GM23338 (cell line): ENCODE results near the gene DGKD. TPM values are rescaled to one million over a fixed set of nuclear protein-coding genes. Genes with fewer than 3 reads are reported as not detected.

Experiments used
- ATAC-seq: fragments of 200-7000 bp; cut with Tn5 transposase; 3 replicates; pipeline ENCODE4 v1.9.1; 2020
- DNase-seq: peaks from one replicate; pipeline ENCODE4 v3.0.0-alpha.2; 2015; ENCODE audit warnings: low spot score
- H2AFZ ChIP-seq: fragments of 200-600 bp; sonication (generic); 2 replicates; pipeline ENCODE4 v1.8.0; 2016; ENCODE audit warnings: antibody characterized with exemption, mild to moderate bottlenecking, moderate library complexity
- H3F3A ChIP-seq: fragments of 200-600 bp; sonication (generic); replicated peaks from 2 replicates; pipeline ENCODE4 v1.8.0; 2017; ENCODE audit warnings: antibody characterized with exemption, mixed run types, low read depth
- H3K27ac ChIP-seq: fragments of 200-600 bp; sonication (generic); 2 replicates; pipeline ENCODE4 v1.6.1; 2016; ENCODE audit warnings: low read depth
- H3K27me3 ChIP-seq: fragments of 200-600 bp; sonication (generic); 2 replicates; pipeline ENCODE4 v1.8.0; 2016; ENCODE audit warnings: mild to moderate bottlenecking, mixed run types, moderate library complexity; ENCODE audit not compliant: insufficient read depth
- H3K36me3 ChIP-seq: fragments of 200-600 bp; sonication (generic); 2 replicates; pipeline ENCODE4 v1.8.0; 2016; ENCODE audit warnings: mild to moderate bottlenecking; ENCODE audit not compliant: insufficient read depth
- H3K4me1 ChIP-seq: fragments of 200-600 bp; sonication (generic); 2 replicates; pipeline ENCODE4 v1.8.0; 2016; ENCODE audit warnings: mild to moderate bottlenecking, moderate library complexity; ENCODE audit not compliant: insufficient read depth
- H3K4me2 ChIP-seq: fragments of 200-600 bp; sonication (generic); 2 replicates; pipeline ENCODE4 v1.7.1; 2017; ENCODE audit warnings: mixed run types
- H3K4me3 ChIP-seq: fragments of 200-600 bp; sonication (generic); 2 replicates; pipeline ENCODE4 v1.6.1; 2016; ENCODE audit warnings: mixed run types
- H3K79me2 ChIP-seq: fragments of 200-600 bp; sonication (generic); replicated peaks from 2 replicates; pipeline ENCODE4 v1.8.0; 2017; ENCODE audit warnings: mild to moderate bottlenecking; ENCODE audit not compliant: insufficient read depth
- H3K9me2 ChIP-seq: fragments of 200-600 bp; sonication (generic); 2 replicates; pipeline ENCODE4 v1.8.0; 2017; ENCODE audit not compliant: insufficient read depth
- H4K20me1 ChIP-seq: fragments of 200-600 bp; sonication (generic); replicated peaks from 2 replicates; pipeline ENCODE4 v1.8.0; 2017; ENCODE audit warnings: mild to moderate bottlenecking; ENCODE audit not compliant: insufficient read depth
- H3K27ac Mint-ChIP-seq: 2 replicates; pipeline ENCODE4 v1.8.0; 2020; ENCODE audit warnings: inconsistent platforms, mild to moderate bottlenecking, moderate library complexity, mixed read lengths
- H3K27me3 Mint-ChIP-seq: 3 replicates; pipeline ENCODE4 v1.8.0; 2022; ENCODE audit warnings: low read depth, mild to moderate bottlenecking, moderate library complexity, mixed read lengths, inconsistent platforms; ENCODE audit not compliant: insufficient read depth, poor library complexity
- H3K36me3 Mint-ChIP-seq: 3 replicates; pipeline ENCODE4 v1.8.0; 2021; ENCODE audit warnings: low read depth, mild to moderate bottlenecking, inconsistent platforms, moderate library complexity, mixed read lengths
- H3K4me1 Mint-ChIP-seq: 3 replicates; pipeline ENCODE4 v1.8.0; 2020; ENCODE audit warnings: mild to moderate bottlenecking, inconsistent platforms, mixed read lengths
- H3K4me3 Mint-ChIP-seq: 3 replicates; pipeline ENCODE4 v1.8.0; 2021; ENCODE audit warnings: moderate library complexity, mild to moderate bottlenecking, inconsistent platforms, mixed read lengths
- H3K9me3 Mint-ChIP-seq: 3 replicates; pipeline ENCODE4 v1.8.0; 2020; ENCODE audit warnings: moderate library complexity, mild to moderate bottlenecking, inconsistent platforms, mixed read lengths
- CREB1 ChIP-seq: fragments of 250-450 bp; sonication (Bioruptor Pico); IDR thresholded peaks from 2 replicates; pipeline ENCODE4 v1.5.0; 2020; ENCODE audit warnings: low read depth, mild to moderate bottlenecking, moderate library complexity
- CTCF ChIP-seq, 2 experiments: fragments of 200-600 bp in 1 of 2; sonication (generic) in 1 of 2; conservative IDR thresholded peaks; 2 replicates each; pipeline versions ENCODE4 v1.5.1 to v1.6.1; 2016 to 2017; ENCODE audit warnings: antibody characterized with exemption in 2 of 2, low read depth in 2 of 2, mild to moderate bottlenecking in 2 of 2, moderate library complexity in 1 of 2
- EZH2 ChIP-seq: fragments of 200-600 bp; sonication (generic); IDR thresholded peaks from one replicate; pipeline ENCODE4 v1.8.0; 2017; ENCODE audit warnings: antibody characterized with exemption, mild to moderate bottlenecking, low read depth; ENCODE audit not compliant: unreplicated experiment
- EZH2phosphoT487 ChIP-seq: fragments of 200-600 bp; sonication (generic); IDR thresholded peaks from one replicate; pipeline ENCODE4 v1.8.1; 2018; ENCODE audit warnings: antibody characterized with exemption; ENCODE audit not compliant: unreplicated experiment
- JUNB ChIP-seq: IDR thresholded peaks from one replicate; pipeline ENCODE4 v1.6.1; 2016; ENCODE audit warnings: antibody characterized with exemption; ENCODE audit not compliant: unreplicated experiment
- NANOG ChIP-seq: IDR thresholded peaks from 2 replicates; pipeline ENCODE4 v1.6.1; 2016; ENCODE audit warnings: antibody characterized with exemption, borderline replicate concordance
- POLR2AphosphoS5 ChIP-seq: IDR thresholded peaks from 2 replicates; pipeline ENCODE4 v1.6.1; 2016; ENCODE audit warnings: antibody characterized with exemption, low read depth
- STAT1 ChIP-seq: IDR thresholded peaks from one replicate; pipeline ENCODE4 v1.6.1; 2016; ENCODE audit warnings: antibody characterized with exemption; ENCODE audit not compliant: unreplicated experiment
- ZNF114 ChIP-seq: fragments of 250-450 bp; sonication (Bioruptor Pico); IDR thresholded peaks from 2 replicates; pipeline ENCODE4 v1.5.0; 2020; ENCODE audit warnings: mild to moderate bottlenecking, moderate library complexity
- ZNF331 ChIP-seq: fragments of 250-450 bp; sonication (Bioruptor Pico); IDR thresholded peaks from 2 replicates; pipeline ENCODE4 v1.5.0; 2020; ENCODE audit warnings: low read depth, mild to moderate bottlenecking, moderate library complexity
- ZNF462 ChIP-seq: fragments of 250-450 bp; sonication (Bioruptor Pico); IDR thresholded peaks from 2 replicates; pipeline ENCODE4 v1.5.0; 2020; ENCODE audit warnings: mild to moderate bottlenecking, moderate library complexity
- polyA plus RNA-seq: library from polyadenylated mRNA; unstranded; fragments of >200 nt; fragmentation: Nextera tagmentation; extraction: Ambion mirVana; gene quantifications from 2 replicates; pipeline ENCODE4 v1.2.1, GENCODE V29; 2016
- total RNA-seq: library from RNA; depleted of rRNA; stranded (reverse); fragments of >200 nt; shearing (Covaris generic); gene quantifications from 2 replicates; pipeline ENCODE4 v1.2.3, GENCODE V29; 2014
- TF ChIP-seq, protein P1 (sequence below): IDR thresholded peaks from one replicate; pipeline ENCODE4 v1.6.1; 2018; ENCODE audit warnings: antibody characterized with exemption; ENCODE audit not compliant: unreplicated experiment
- TF ChIP-seq, protein P2 (sequence below): IDR thresholded peaks from 2 replicates; pipeline ENCODE4 v1.6.1; 2016; ENCODE audit warnings: antibody characterized with exemption

DGKD gene
- total and polyA plus RNA-seq, 2 experiments from 2014 or later = 11.1 to 23.4 TPM

GRCh38 chr2:233402789-233403188 is 48.5 kb downstream of the DGKD start:
- H3K9me3 Mint-ChIP-seq = no peaks in the 10 kb centered on the region; the same call in 2 of the 3 replicates
- H3K36me3 Mint-ChIP-seq = peaks cover 8% of the 10 kb centered on the region
- H3K79me2 ChIP-seq = no peaks in the 10 kb centered on the region
- H3K4me1 Mint-ChIP-seq = peaks cover 17% of the 10 kb centered on the region
- no peaks in the 10 kb centered on the region for H3K36me3 ChIP-seq
- ATAC-seq = no peak
- no peak overlapping the region for H3K4me2 ChIP-seq
- H3K4me3 ChIP-seq = no peak overlapping the region
- H3F3A ChIP-seq = no peaks in the 10 kb centered on the region
- peaks cover 13% of the 10 kb centered on the region for H3K27me3 Mint-ChIP-seq
- no peaks in the 10 kb centered on the region for H4K20me1 ChIP-seq
- DNase-seq = no peak
- peak overlapping the region; percentile 56; the same call in 1 of the 2 replicates for H3K27ac Mint-ChIP-seq
- H3K9me2 ChIP-seq = no peaks in the 10 kb centered on the region
- H2AFZ ChIP-seq = no peak overlapping the region
- TF ChIP-seq, protein P1, sequence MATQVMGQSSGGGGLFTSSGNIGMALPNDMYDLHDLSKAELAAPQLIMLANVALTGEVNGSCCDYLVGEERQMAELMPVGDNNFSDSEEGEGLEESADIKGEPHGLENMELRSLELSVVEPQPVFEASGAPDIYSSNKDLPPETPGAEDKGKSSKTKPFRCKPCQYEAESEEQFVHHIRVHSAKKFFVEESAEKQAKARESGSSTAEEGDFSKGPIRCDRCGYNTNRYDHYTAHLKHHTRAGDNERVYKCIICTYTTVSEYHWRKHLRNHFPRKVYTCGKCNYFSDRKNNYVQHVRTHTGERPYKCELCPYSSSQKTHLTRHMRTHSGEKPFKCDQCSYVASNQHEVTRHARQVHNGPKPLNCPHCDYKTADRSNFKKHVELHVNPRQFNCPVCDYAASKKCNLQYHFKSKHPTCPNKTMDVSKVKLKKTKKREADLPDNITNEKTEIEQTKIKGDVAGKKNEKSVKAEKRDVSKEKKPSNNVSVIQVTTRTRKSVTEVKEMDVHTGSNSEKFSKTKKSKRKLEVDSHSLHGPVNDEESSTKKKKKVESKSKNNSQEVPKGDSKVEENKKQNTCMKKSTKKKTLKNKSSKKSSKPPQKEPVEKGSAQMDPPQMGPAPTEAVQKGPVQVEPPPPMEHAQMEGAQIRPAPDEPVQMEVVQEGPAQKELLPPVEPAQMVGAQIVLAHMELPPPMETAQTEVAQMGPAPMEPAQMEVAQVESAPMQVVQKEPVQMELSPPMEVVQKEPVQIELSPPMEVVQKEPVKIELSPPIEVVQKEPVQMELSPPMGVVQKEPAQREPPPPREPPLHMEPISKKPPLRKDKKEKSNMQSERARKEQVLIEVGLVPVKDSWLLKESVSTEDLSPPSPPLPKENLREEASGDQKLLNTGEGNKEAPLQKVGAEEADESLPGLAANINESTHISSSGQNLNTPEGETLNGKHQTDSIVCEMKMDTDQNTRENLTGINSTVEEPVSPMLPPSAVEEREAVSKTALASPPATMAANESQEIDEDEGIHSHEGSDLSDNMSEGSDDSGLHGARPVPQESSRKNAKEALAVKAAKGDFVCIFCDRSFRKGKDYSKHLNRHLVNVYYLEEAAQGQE = no peak
- no peak for TF ChIP-seq ZNF331 (CRISPR knock-in tag)
- no peak for TF ChIP-seq CREB1 (CRISPR knock-in tag)
- no peak for TF ChIP-seq ZNF462 (CRISPR knock-in tag)
- no peak for TF ChIP-seq JUNB
- TF ChIP-seq POLR2AphosphoS5 = no peak
- TF ChIP-seq EZH2phosphoT487 = no peak
- TF ChIP-seq EZH2 = no peak
- TF ChIP-seq NANOG = no peak
- TF ChIP-seq, protein P2, sequence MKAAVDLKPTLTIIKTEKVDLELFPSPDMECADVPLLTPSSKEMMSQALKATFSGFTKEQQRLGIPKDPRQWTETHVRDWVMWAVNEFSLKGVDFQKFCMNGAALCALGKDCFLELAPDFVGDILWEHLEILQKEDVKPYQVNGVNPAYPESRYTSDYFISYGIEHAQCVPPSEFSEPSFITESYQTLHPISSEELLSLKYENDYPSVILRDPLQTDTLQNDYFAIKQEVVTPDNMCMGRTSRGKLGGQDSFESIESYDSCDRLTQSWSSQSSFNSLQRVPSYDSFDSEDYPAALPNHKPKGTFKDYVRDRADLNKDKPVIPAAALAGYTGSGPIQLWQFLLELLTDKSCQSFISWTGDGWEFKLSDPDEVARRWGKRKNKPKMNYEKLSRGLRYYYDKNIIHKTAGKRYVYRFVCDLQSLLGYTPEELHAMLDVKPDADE = no peak
- no peak for TF ChIP-seq ZNF114 (CRISPR knock-in tag)
- TF ChIP-seq CTCF (conservative IDR thresholded peaks at IDR 0.05; ENCODE audit: low read depth in 2 of 2) = no peak
- TF ChIP-seq STAT1 = no peak
- no peak overlapping the region for H3K4me3 Mint-ChIP-seq
- peaks cover 8% of the 10 kb centered on the region; the same call in 1 of the 2 replicates for H3K4me1 ChIP-seq
- H3K27ac ChIP-seq = 0 out of 2 replicates have a peak overlapping the region, but pooled peaks have one; percentile 55
- no peaks in the 10 kb centered on the region for H3K27me3 ChIP-seq
